ENCODE results near the gene PRRT4.

PRRT4 gene

GRCh38 chr7:128394904-128395496 is 33.5 kb upstream of the PRRT4 start:
- no peak for DNase-seq

DNA sequence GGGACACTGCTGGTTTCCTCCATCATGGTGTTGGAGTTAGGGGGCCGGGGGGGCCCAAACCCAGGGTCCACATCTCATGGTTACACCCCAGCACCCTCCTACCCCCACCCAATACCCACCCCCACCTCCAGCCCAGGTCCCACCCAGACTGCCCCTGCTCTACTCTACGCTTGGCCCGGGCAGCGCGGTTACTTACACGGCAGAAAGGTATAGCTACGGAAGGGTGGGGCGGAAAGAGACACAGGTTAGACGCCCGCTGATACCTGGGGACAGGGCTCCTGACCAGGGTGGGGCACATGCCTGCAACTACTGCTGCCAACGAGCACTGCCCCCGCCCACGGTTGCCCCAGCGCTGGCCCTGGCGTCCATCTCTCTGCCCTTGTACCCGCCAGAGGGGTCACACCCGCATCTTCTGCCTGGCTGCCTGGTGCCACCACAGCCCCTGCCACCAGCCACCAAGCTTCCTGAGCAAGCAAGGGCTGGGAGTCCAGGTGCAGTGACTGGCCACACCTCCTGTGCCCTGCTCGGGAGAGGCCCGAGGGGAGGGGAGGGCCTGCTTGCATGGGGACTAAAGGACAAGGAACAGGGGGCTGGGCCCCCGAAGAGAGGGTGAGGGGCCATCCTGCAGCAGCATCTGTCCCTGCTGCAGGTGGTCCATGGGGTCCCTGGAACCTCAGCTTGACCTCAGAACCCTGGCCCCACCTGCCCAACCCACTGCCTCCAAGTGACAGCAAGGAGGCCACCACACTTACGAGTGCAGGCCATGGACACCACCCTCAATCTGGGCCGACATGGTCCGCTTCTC is 32.2 kb upstream of the PRRT4 start:
- no peak for DNase-seq

- DNase-seq = no peak
Observed at GRCh38 chr7:128392446-128393327, 31.2 kb upstream of the PRRT4 start.

GRCh38 chr7:128391805-128392204 is 30.3 kb upstream of the PRRT4 start:
- DNase-seq = no peak

- no peak for DNase-seq
Observed at GRCh38 chr7:128390871-128391565, 29.5 kb upstream of the PRRT4 start.

DNA sequence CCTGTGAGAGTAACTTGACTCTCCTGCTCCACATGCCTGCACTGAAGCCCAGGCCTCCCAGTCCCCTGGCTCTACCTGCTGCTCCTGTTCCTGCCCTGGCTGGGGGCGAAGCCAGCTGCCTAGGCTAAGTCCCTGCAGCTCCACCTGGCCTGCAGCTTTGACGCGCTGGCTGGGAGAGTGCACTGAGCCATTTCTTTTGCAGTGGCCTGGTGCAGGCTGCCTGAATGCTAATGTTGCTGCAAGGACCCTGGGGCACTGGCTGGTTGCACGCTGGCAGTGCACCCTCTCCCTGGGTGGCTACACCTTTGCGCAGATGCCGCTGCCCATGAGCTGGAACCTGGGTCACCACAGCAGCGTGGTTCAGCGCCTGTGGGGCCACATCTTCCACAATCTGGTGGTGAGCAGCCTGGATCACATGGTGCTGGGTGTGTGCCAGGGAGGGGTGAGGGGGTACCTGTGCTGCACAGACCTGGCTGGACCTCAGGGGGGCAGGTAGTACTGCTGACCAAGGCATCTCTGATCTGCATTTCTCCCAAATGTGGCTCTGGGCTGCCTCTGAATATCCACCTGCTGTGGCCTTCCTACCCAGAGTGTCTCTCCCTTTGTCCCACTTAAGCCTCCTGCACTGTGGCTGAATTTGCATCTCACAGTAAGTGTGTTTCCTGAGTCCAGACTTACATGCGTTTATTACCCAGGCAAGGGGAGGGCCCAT is 28.3 kb upstream of the PRRT4 start:
- no peak for DNase-seq

DNA sequence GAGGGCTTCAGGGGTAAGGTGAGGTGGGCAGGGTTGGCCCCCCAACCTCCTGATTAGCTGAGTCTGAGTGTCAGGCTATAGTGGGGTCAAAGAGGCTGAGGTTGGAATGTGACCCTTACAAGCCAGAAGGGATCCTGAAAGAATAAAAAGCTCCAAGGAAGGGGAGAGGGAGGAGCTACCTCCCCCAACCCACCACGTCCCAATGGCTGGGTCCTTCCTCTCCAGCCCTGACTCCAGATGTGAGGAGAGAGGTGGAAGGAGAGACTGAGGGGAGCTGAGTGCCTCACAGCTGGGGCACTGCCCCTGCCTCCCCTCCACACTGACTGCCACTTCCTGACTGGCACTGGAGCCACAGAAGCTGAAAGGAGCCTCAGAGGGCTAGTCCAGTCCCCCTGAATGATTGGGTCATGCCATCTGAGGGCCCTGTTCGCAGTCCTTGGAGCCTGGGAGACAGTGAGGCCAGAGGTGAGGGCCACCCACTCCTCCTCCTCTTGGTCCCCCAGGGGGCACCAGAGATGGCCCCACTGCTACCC is 27.7 kb upstream of the PRRT4 start:
- DNase-seq = no peak

- DNase-seq = no peak
Observed at GRCh38 chr7:128388145-128388485, 26.6 kb upstream of the PRRT4 start.

- DNase-seq = peak; percentile 79
Observed at GRCh38 chr7:128387216-128388144, 26.0 kb upstream of the PRRT4 start.

DNA sequence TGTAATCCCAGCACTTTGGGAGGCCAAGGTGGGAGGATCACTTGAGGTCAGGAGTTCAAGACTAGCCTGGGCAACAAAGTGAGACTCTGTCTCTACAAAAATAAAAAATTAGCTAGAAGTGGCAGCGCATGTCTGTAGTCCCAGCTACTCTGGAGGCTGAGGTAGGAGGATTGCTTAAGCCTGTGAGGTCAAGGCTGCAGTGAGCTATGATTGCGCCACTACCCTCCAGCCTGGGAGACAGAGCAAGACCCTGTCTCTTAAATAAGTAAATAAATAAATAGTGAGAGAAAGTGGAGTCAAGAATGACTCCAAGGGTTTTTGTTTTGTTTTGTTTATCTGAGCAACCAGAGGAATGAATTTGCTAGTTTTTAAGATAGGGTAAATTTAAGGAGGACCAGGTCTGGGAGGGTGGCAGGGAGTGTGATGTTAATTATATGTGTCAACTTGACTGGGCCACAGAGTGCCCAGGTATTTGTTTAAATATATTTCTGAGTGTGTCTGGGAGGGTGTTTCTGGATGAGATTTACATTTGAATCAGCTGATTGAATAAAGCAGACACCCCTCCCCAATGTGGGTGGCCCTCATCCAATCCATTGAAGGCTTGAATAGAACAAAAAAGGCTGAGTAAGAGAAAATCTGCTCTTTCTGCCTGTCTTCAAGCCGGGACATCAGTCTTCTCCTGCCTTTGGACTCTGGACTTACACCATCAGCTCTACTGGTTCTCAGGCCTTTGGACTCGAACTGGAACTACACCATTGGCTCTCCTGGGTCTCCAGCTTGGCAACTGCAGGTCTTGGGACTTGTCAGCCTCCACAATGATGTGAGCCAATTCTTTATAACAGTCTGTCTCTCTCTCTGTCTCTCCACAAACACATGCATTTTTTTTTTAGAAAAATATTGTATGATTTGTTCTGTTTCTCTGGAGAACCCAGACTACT is 24.8 kb upstream of the PRRT4 start:
- peak; percentile 21 for DNase-seq

- no peak for DNase-seq
Observed at GRCh38 chr7:128384726-128385125, 23.2 kb upstream of the PRRT4 start.

GRCh38 chr7:128383776-128384175 is 22.3 kb upstream of the PRRT4 start:
- peak; percentile 52 for DNase-seq

GRCh38 chr7:128381161-128381821 is 19.8 kb upstream of the PRRT4 start:
- peak; percentile 33 for DNase-seq

DNA sequence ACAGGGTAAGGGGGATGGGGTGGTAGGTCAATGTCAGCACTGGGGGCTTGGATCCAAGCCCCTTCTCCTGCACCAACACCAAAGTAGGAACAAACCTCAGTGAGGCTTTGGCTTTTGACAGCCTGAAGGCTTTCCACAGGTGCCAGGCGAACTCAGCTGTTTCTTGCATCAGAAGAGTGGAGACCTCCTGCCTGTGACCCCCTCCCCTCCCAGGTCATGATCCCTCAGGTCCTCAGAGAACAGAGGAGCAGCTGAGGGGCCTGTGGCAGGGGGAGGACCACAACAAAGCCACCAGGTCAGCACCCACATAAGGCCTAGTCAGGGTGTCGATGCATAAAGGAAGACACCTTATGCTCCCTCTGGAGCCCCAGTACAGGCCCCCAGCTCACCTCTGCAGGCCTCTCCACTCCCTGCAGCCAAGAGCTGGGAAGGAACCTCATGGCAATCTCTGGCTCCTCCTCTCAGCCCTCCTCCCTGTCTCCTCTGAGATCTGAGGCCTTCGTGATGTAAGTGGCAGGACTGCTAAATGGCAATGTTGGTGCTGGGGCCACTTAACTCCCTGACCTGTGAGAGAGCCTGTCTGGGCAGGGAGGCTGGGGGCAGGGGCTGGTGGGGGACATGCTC is 19.1 kb upstream of the PRRT4 start:
- DNase-seq = no peak

GRCh38 chr7:128379900-128380479 is 18.5 kb upstream of the PRRT4 start:
- no peak for DNase-seq

- DNase-seq = no peak
Observed at GRCh38 chr7:128378637-128379036, 17.1 kb upstream of the PRRT4 start.

DNA sequence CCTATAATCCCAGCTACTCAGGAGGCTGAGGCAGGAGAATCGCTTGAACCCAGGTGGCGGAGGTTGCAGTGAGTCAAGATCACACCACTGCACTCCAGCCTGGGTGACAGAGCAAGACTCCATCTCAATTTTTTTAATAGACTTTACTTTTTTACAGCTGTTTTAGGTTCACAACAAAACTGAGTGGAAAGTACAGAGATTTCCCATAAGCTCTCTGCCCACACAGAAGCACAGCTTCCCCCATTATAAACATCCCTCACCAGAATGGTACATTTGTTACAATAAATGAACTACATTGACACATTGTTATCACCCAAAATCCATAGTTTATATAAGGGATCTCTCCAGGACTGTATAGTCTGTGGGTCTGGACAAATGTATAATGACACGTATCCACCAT is 14.6 kb upstream of the PRRT4 start:
- no peak for DNase-seq

- no peak for DNase-seq
Observed at GRCh38 chr7:128374041-128374440, 12.6 kb upstream of the PRRT4 start.

Measured in suppressor macrophage treated with lipopolysaccharide for 4 hours (primary cell).